Esophagus muscularis mucosa (tissue), 3 donors: Measurements from ENCODE around the gene FAM47E.
"Not testable (repeated sequence)": the region's sequence is repeated elsewhere in the genome, so short reads cannot be mapped to it uniquely, and the experiment has no call there.

Experiments used
- CTCF ChIP-seq, 3 experiments: fragments of 200-600 bp in 2 of 3; fragments of 450-650 bp in 1 of 3; sonication (generic) in 2 of 3; IDR thresholded peaks; one replicate each; pipeline ENCODE4 v1.5.1; 2017 to 2019; ENCODE audit warnings: antibody characterized with exemption in 3 of 3, mild to moderate bottlenecking in 2 of 3, moderate library complexity in 1 of 3
- POLR2A ChIP-seq: fragments of 450-650 bp; IDR thresholded peaks from one replicate; pipeline ENCODE4 v1.6.1; 2017; ENCODE audit warnings: antibody characterized with exemption, moderate library complexity, mild to moderate bottlenecking, low read depth

DNA sequence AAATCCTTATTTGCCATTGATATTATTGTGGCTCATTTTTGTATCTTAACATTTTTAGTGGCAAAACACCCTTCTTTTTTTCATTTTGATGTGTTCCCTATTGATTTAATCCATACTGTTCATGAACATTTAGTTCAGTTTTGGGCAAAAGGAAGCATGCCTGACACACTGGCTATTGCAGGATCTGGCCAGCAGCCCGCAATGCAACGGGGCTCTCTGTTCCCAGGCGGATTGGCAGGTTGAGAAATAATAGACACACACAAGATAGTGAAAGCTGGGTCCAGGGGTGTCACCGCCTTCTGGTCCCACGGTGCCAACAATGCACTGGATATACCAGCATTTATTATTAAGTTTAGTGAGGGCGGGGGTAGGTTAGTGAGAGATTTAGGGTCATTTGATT lies 30.1 kb downstream of the FAM47E start:
- TF ChIP-seq CTCF (IDR thresholded peaks at IDR 0.05); POLR2A: not testable (repeated sequence)
